ENCODE measurements around the gene AIFM2.
"Not testable (repeated sequence)": the region's sequence is repeated elsewhere in the genome, so short reads cannot be mapped to it uniquely, and the experiment has no call there.

AIFM2 gene

GRCh38 chr10:70163448-70163847, 30.8 kb upstream of the AIFM2 start:
- Histone ChIP-seq H3K4me3 (ENCODE audit: low read length) (no peak overlapping the region), H3K36me3 (ENCODE audit: control insufficient read depth, insufficient read depth, low read length) (peaks cover 4% of the 10 kb centered on the region), H3K9ac (ENCODE audit: low read length) (no peak overlapping the region), H3K9me3 (ENCODE audit: control insufficient read depth, low read length) (no peaks in the 10 kb centered on the region), H3K27me3 (ENCODE audit: control insufficient read depth, insufficient read depth, low read length) (no peaks in the 10 kb centered on the region), H3K4me1 (ENCODE audit: control insufficient read depth, insufficient read depth, low read length) (no peaks in the 10 kb centered on the region)

- H3K27me3 ChIP-seq (ENCODE audit: control insufficient read depth, insufficient read depth, low read length), result no peaks in the 10 kb centered on the region
- no peaks in the 10 kb centered on the region for H3K4me1 ChIP-seq (ENCODE audit: control insufficient read depth, insufficient read depth, low read length)
- H3K9me3 ChIP-seq (ENCODE audit: control insufficient read depth, low read length), result no peaks in the 10 kb centered on the region
- peaks cover 4% of the 10 kb centered on the region for H3K36me3 ChIP-seq (ENCODE audit: control insufficient read depth, insufficient read depth, low read length)
- H3K4me3 ChIP-seq (ENCODE audit: low read length), result no peak overlapping the region
- no peak overlapping the region for H3K9ac ChIP-seq (ENCODE audit: low read length)
Measured at GRCh38 chr10:70162892-70163201, 30.2 kb upstream of the AIFM2 start.

- peaks cover 4% of the 10 kb centered on the region for H3K36me3 ChIP-seq (ENCODE audit: control insufficient read depth, insufficient read depth, low read length)
- no peaks in the 10 kb centered on the region for H3K4me1 ChIP-seq (ENCODE audit: control insufficient read depth, insufficient read depth, low read length)
- no peaks in the 10 kb centered on the region for H3K9me3 ChIP-seq (ENCODE audit: control insufficient read depth, low read length)
- no peak overlapping the region for H3K4me3 ChIP-seq (ENCODE audit: low read length)
- H3K27me3 ChIP-seq (ENCODE audit: control insufficient read depth, insufficient read depth, low read length), result no peaks in the 10 kb centered on the region
- no peak overlapping the region for H3K9ac ChIP-seq (ENCODE audit: low read length)
Measured at GRCh38 chr10:70162151-70162891, 29.7 kb upstream of the AIFM2 start.

GRCh38 chr10:70160798-70161197, 28.2 kb upstream of the AIFM2 start:
- no peaks in the 10 kb centered on the region for H3K9me3 ChIP-seq (ENCODE audit: control insufficient read depth, low read length)
- H3K4me1 ChIP-seq (ENCODE audit: control insufficient read depth, insufficient read depth, low read length), result no peaks in the 10 kb centered on the region
- H3K27me3 ChIP-seq (ENCODE audit: control insufficient read depth, insufficient read depth, low read length), result no peaks in the 10 kb centered on the region
- H3K9ac ChIP-seq (ENCODE audit: low read length), result no peak overlapping the region
- H3K36me3 ChIP-seq (ENCODE audit: control insufficient read depth, insufficient read depth, low read length), result peaks cover 9% of the 10 kb centered on the region
- H3K4me3 ChIP-seq (ENCODE audit: low read length), result no peak overlapping the region

- H3K36me3 ChIP-seq (ENCODE audit: control insufficient read depth, insufficient read depth, low read length), result peaks cover 13% of the 10 kb centered on the region
- H3K9ac ChIP-seq (ENCODE audit: low read length); H3K27me3 ChIP-seq (ENCODE audit: control insufficient read depth, insufficient read depth, low read length); H3K9me3 ChIP-seq (ENCODE audit: control insufficient read depth, low read length); H3K4me1 ChIP-seq (ENCODE audit: control insufficient read depth, insufficient read depth, low read length); H3K4me3 ChIP-seq (ENCODE audit: low read length): not testable (repeated sequence)
Measured at GRCh38 chr10:70159366-70159765, 26.7 kb upstream of the AIFM2 start.

GRCh38 chr10:70158113-70158512, 25.5 kb upstream of the AIFM2 start:
- Histone ChIP-seq H3K4me3 (ENCODE audit: low read length) (no peak overlapping the region), H3K36me3 (ENCODE audit: control insufficient read depth, insufficient read depth, low read length) (peaks cover 13% of the 10 kb centered on the region), H3K9ac (ENCODE audit: low read length) (no peak overlapping the region), H3K9me3 (ENCODE audit: control insufficient read depth, low read length) (no peaks in the 10 kb centered on the region), H3K27me3 (ENCODE audit: control insufficient read depth, insufficient read depth, low read length) (no peaks in the 10 kb centered on the region), H3K4me1 (ENCODE audit: control insufficient read depth, insufficient read depth, low read length) (peaks cover 5% of the 10 kb centered on the region)

- peaks cover 13% of the 10 kb centered on the region for H3K36me3 ChIP-seq (ENCODE audit: control insufficient read depth, insufficient read depth, low read length)
- H3K4me3 ChIP-seq (ENCODE audit: low read length), result no peak overlapping the region
Measured at GRCh38 chr10:70155255-70155838, 22.7 kb upstream of the AIFM2 start.

GRCh38 chr10:70148516-70148915, 15.9 kb upstream of the AIFM2 start:
- Histone ChIP-seq H3K36me3 (ENCODE audit: control insufficient read depth, insufficient read depth, low read length) (no peaks in the 10 kb centered on the region), H3K4me3 (ENCODE audit: low read length) (no peak overlapping the region), H3K27me3 (ENCODE audit: control insufficient read depth, insufficient read depth, low read length) (no peaks in the 10 kb centered on the region), H3K9me3 (ENCODE audit: control insufficient read depth, low read length) (no peaks in the 10 kb centered on the region), H3K9ac (ENCODE audit: low read length) (no peak overlapping the region), H3K4me1 (ENCODE audit: control insufficient read depth, insufficient read depth, low read length) (peaks cover 14% of the 10 kb centered on the region)

More at GRCh38 chr10:70155255-70155838, 22.7 kb upstream of the AIFM2 start:
- peaks cover 5% of the 10 kb centered on the region for H3K4me1 ChIP-seq (ENCODE audit: control insufficient read depth, insufficient read depth, low read length)
- no peak overlapping the region for H3K9ac ChIP-seq (ENCODE audit: low read length)
- H3K9me3 ChIP-seq (ENCODE audit: control insufficient read depth, low read length), result no peaks in the 10 kb centered on the region
- no peaks in the 10 kb centered on the region for H3K27me3 ChIP-seq (ENCODE audit: control insufficient read depth, insufficient read depth, low read length)

- Histone ChIP-seq H3K27me3 (ENCODE audit: control insufficient read depth, insufficient read depth, low read length) (no peaks in the 10 kb centered on the region), H3K9ac (ENCODE audit: low read length) (peak overlapping the region; percentile 73), H3K4me3 (ENCODE audit: low read length) (peak overlapping the region; percentile 82), H3K4me1 (ENCODE audit: control insufficient read depth, insufficient read depth, low read length) (peaks cover 14% of the 10 kb centered on the region), H3K9me3 (ENCODE audit: control insufficient read depth, low read length) (no peaks in the 10 kb centered on the region), H3K36me3 (ENCODE audit: control insufficient read depth, insufficient read depth, low read length) (no peaks in the 10 kb centered on the region)
Measured at GRCh38 chr10:70147259-70147625, 14.6 kb upstream of the AIFM2 start.

- Histone ChIP-seq H3K4me3 (ENCODE audit: low read length) (peak within 1 kb of the TSS; percentile 82), H3K36me3 (ENCODE audit: control insufficient read depth, insufficient read depth, low read length) (no peaks in the 10 kb centered on the region), H3K4me1 (ENCODE audit: control insufficient read depth, insufficient read depth, low read length) (peaks cover 14% of the 10 kb centered on the region), H3K27me3 (ENCODE audit: control insufficient read depth, insufficient read depth, low read length) (no peaks in the 10 kb centered on the region), H3K9me3 (ENCODE audit: control insufficient read depth, low read length) (no peaks in the 10 kb centered on the region), H3K9ac (ENCODE audit: low read length) (peak within 1 kb of the TSS; percentile 73)
Measured at GRCh38 chr10:70146489-70147258, 14.0 kb upstream of the AIFM2 start, which contains the start of gene TYSND1. Gene TYSND1, minus strand, starts transcription at chr10:70146700. Its CDS starts 114 bp downstream, at chr10:70146586.

GRCh38 chr10:70145666-70146488, 13.3 kb upstream of the AIFM2 start:
- H3K27me3 ChIP-seq (ENCODE audit: control insufficient read depth, insufficient read depth, low read length), result no peaks in the 10 kb centered on the region
- peaks cover 14% of the 10 kb centered on the region for H3K4me1 ChIP-seq (ENCODE audit: control insufficient read depth, insufficient read depth, low read length)
- no peaks in the 10 kb centered on the region for H3K36me3 ChIP-seq (ENCODE audit: control insufficient read depth, insufficient read depth, low read length)
- H3K9me3 ChIP-seq (ENCODE audit: control insufficient read depth, low read length), result no peaks in the 10 kb centered on the region
- peak overlapping the region; percentile 73 for H3K9ac ChIP-seq (ENCODE audit: low read length)
- peak overlapping the region; percentile 82 for H3K4me3 ChIP-seq (ENCODE audit: low read length)
